Stromal cell of bone marrow (primary cell): Measurements from ENCODE around the gene EPHA10.
A peak's percentile ranks its signal among the peaks of the same experiment; 100 is the strongest.

ENCODE experiments used
- DNase-seq: peaks from one replicate; pipeline ENCODE4 v3.0.0-alpha.2; 2012; ENCODE audit warnings: low read depth

Gene EPHA10

GRCh38 chr1:37764888-37765441 lies at the start of gene EPHA10:
EPHA10 (minus strand) TSS chr1:37765120; CDS start chr1:37765066, 54 bp downstream.
- no peak for DNase-seq

GRCh38 chr1:37814252-37814651 lies 49.3 kb upstream of the EPHA10 start:
- DNase-seq: peak; percentile 9

- no peak for DNase-seq
Observed at GRCh38 chr1:37813529-37814145, 48.7 kb upstream of the EPHA10 start.

- DNase-seq: peak; percentile 69
Observed at GRCh38 chr1:37811027-37811655, 46.2 kb upstream of the EPHA10 start.

GRCh38 chr1:37809942-37810341 lies 45.0 kb upstream of the EPHA10 start:
- DNase-seq: peak; percentile 49

- DNase-seq: peak; percentile 57
Observed at GRCh38 chr1:37808369-37809319, 43.7 kb upstream of the EPHA10 start.

- DNase-seq: peak; percentile 80
Observed at GRCh38 chr1:37807555-37808368, 42.8 kb upstream of the EPHA10 start, which contains the start of the genes C1orf122 and YRDC. C1orf122 (plus strand) TSS chr1:37807790; CDS start chr1:37808405, 615 bp downstream. YRDC (minus strand) TSS chr1:37808208; CDS start chr1:37808180, 28 bp downstream.

- DNase-seq: no peak
Observed at GRCh38 chr1:37807220-37807554, 42.3 kb upstream of the EPHA10 start.

GRCh38 chr1:37802439-37802838 lies 37.5 kb upstream of the EPHA10 start:
- no peak for DNase-seq

GRCh38 chr1:37797750-37798345 lies 32.9 kb upstream of the EPHA10 start:
- no peak for DNase-seq

GRCh38 chr1:37795340-37796125 lies 30.6 kb upstream of the EPHA10 start:
- no peak for DNase-seq

- no peak for DNase-seq
Observed at GRCh38 chr1:37794372-37795339, 29.7 kb upstream of the EPHA10 start.

- DNase-seq: no peak
Observed at GRCh38 chr1:37793773-37794371, 29.0 kb upstream of the EPHA10 start, which contains the start of gene MANEAL. MANEAL (plus strand) TSS chr1:37793847; CDS start chr1:37794183, 336 bp downstream.

- DNase-seq: no peak
Observed at GRCh38 chr1:37792943-37793686, 28.2 kb upstream of the EPHA10 start.

GRCh38 chr1:37782491-37782890 lies 17.6 kb upstream of the EPHA10 start:
- no peak for DNase-seq

- DNase-seq: no peak
Observed at GRCh38 chr1:37778654-37779053, 13.7 kb upstream of the EPHA10 start.

GRCh38 chr1:37776946-37777516 lies 12.1 kb upstream of the EPHA10 start:
- no peak for DNase-seq
